IMR-90 (cell line): ENCODE data around the gene LRRC3C. TPM values are rescaled to one million over a fixed set of nuclear protein-coding genes. Genes with fewer than 3 reads are reported as not detected.
"Not testable (repeated sequence)": the region's sequence is repeated elsewhere in the genome, so short reads cannot be mapped to it uniquely, and the experiment has no call there.

Source experiments
- ATAC-seq: fragments of 200-7000 bp; cut with Tn5 transposase; 2 replicates; pipeline ENCODE4 v1.9.1; 2020; ENCODE audit warnings: low read depth, mild to moderate bottlenecking, moderate library complexity
- BruUV-seq: library from RNA; stranded (reverse); fragments of 400-500 nt; replicated peaks from 2 replicates; lab custom pipeline; 2021; lab: Mats Ljungman, UMichigan
- CTCF ChIA-PET: fragments of 300-600 bp; formaldehyde crosslinking; extraction: SDS; loops from one replicate; lab custom pipeline; 2021; ENCODE audit warnings: antibody characterized with exemption; lab: Yijun Ruan, JAX
- POLR2A ChIA-PET: fragments of 300-600 bp; sonication (Branson Sonifier 250); formaldehyde crosslinking; loops from one replicate; lab custom pipeline; 2022; ENCODE audit warnings: antibody characterized with exemption; ENCODE audit not compliant: unreplicated experiment; lab: Charles Lee
- DNase-seq: peaks from one replicate; pipeline ENCODE4 v3.0.0; 2013
- H2AFZ ChIP-seq: replicated peaks from 2 replicates; pipeline ENCODE3; 2013; ENCODE audit warnings: low read length, mild to moderate bottlenecking; ENCODE audit not compliant: poor library complexity
- H2AK5ac ChIP-seq: 2 replicates; pipeline ENCODE4 v1.6.1; 2013; ENCODE audit warnings: low read depth, low read length, inconsistent platforms
- H2AK9ac ChIP-seq: replicated peaks from 2 replicates; pipeline ENCODE3; 2013; ENCODE audit warnings: mild to moderate bottlenecking, low read depth, low read length, moderate library complexity; ENCODE audit not compliant: poor library complexity
- H2BK120ac ChIP-seq: 2 replicates; pipeline ENCODE4 v1.6.1; 2013; ENCODE audit warnings: low read depth, low read length, inconsistent platforms
- H2BK15ac ChIP-seq: 3 replicates; pipeline ENCODE4 v1.6.1; 2013; ENCODE audit warnings: low read depth, low read length, inconsistent platforms
- H2BK20ac ChIP-seq: 2 replicates; pipeline ENCODE4 v1.6.1; 2013; ENCODE audit warnings: low read depth, mild to moderate bottlenecking, inconsistent platforms, low read length, moderate library complexity
- H2BK5ac ChIP-seq: 2 replicates; pipeline ENCODE4 v1.6.1; 2013; ENCODE audit warnings: mild to moderate bottlenecking, low read depth, low read length, inconsistent platforms; ENCODE audit not compliant: poor library complexity, severe bottlenecking
- H3K14ac ChIP-seq: replicated peaks from 2 replicates; pipeline ENCODE4 v1.6.1; 2013; ENCODE audit warnings: low read depth, low read length, inconsistent platforms
- H3K18ac ChIP-seq: 2 replicates; pipeline ENCODE4 v1.6.1; 2013; ENCODE audit warnings: low read depth, low read length, control low read depth
- H3K23ac ChIP-seq: 2 replicates; pipeline ENCODE4 v1.6.1; 2013; ENCODE audit warnings: low read depth, low read length, inconsistent platforms
- H3K27ac ChIP-seq: 2 replicates; pipeline ENCODE4 v1.5.1; 2013; ENCODE audit warnings: mild to moderate bottlenecking, control low read depth, low read length; ENCODE audit not compliant: insufficient read depth
- H3K27me3 ChIP-seq: 2 replicates; pipeline ENCODE4 v1.6.1; 2013; ENCODE audit warnings: low read length; ENCODE audit not compliant: control insufficient read depth, insufficient read depth
- H3K36me3 ChIP-seq: 2 replicates; pipeline ENCODE4 v1.6.1; 2013; ENCODE audit warnings: low read length, mixed read lengths; ENCODE audit not compliant: control insufficient read depth, insufficient read depth
- H3K4ac ChIP-seq: 2 replicates; pipeline ENCODE4 v1.6.1; 2013; ENCODE audit warnings: low read depth, low read length, inconsistent platforms
- H3K4me1 ChIP-seq: 2 replicates; pipeline ENCODE4 v1.6.1; 2013; ENCODE audit warnings: low read length, mixed read lengths; ENCODE audit not compliant: control insufficient read depth, insufficient read depth
- H3K4me2 ChIP-seq: 2 replicates; pipeline ENCODE4 v1.6.1; 2013; ENCODE audit warnings: low read depth, mild to moderate bottlenecking, control low read depth, low read length, moderate library complexity
- H3K4me3 ChIP-seq: 2 replicates; pipeline ENCODE4 v1.5.1; 2013; ENCODE audit warnings: low read depth, mild to moderate bottlenecking, control low read depth, low read length, moderate library complexity; ENCODE audit not compliant: insufficient read depth
- H3K56ac ChIP-seq: 2 replicates; pipeline ENCODE4 v1.6.1; 2013; ENCODE audit warnings: low read length, inconsistent platforms; ENCODE audit not compliant: insufficient read depth; ENCODE audit errors: extremely low read depth
- H3K79me1 ChIP-seq, 2 experiments: 2 replicates each; pipeline ENCODE4 v1.6.1; 2013; ENCODE audit warnings: low read length in 2 of 2, inconsistent platforms in 1 of 2, low read depth in 1 of 2
- H3K9ac ChIP-seq: 2 replicates; pipeline ENCODE4 v1.6.1; 2013; ENCODE audit warnings: low read depth, low read length, control low read depth
- H3K9me1 ChIP-seq: 2 replicates; pipeline ENCODE4 v1.6.1; 2013; ENCODE audit warnings: low read length, inconsistent platforms; ENCODE audit not compliant: insufficient read depth
- H3K9me3 ChIP-seq: 2 replicates; pipeline ENCODE4 v1.6.1; 2013; ENCODE audit warnings: low read length; ENCODE audit not compliant: control insufficient read depth, insufficient read depth
- H4K20me1 ChIP-seq: 2 replicates; pipeline ENCODE4 v1.6.1; 2013; ENCODE audit warnings: low read length, inconsistent platforms; ENCODE audit not compliant: insufficient read depth
- H4K5ac ChIP-seq: 2 replicates; pipeline ENCODE4 v1.6.1; 2013; ENCODE audit warnings: mild to moderate bottlenecking, low read depth, low read length, control low read depth
- H4K8ac ChIP-seq, 2 experiments: 2 replicates each; pipeline ENCODE4 v1.6.1; 2013; ENCODE audit warnings: low read depth in 2 of 2, low read length in 2 of 2, control low read depth in 1 of 2, inconsistent platforms in 1 of 2
- H4K91ac ChIP-seq: 2 replicates; pipeline ENCODE4 v1.6.1; 2013; ENCODE audit warnings: low read depth, low read length, inconsistent platforms; ENCODE audit not compliant: insufficient read depth
- WGBS, 2 experiments: methylation state at CpG; one replicate each; pipeline versions ENCODE4 v1.1.5 to v1.1.7; 2013; ENCODE audit warnings: missing lambda C conversion rate in 2 of 2; ENCODE audit not compliant: insufficient read length in 1 of 2; ENCODE audit errors: extremely low coverage in 2 of 2; 5-methylcytosine and 5-hydroxymethylcytosine counted together
- dilution Hi-C: fragments of 300-500 bp; cut with HindIII; formaldehyde crosslinking; loops from one replicate; pipeline ENCODE4 v1.14.3; 2018; ENCODE audit warnings: low sequenced_read_pairs; ENCODE audit not compliant: unreplicated experiment
- in situ Hi-C: fragments of 300-500 bp; cut with MboI; formaldehyde crosslinking; loops from 3 replicates; pipeline ENCODE4 v1.14.3; 2019; ENCODE audit warnings: low sequenced_read_pairs, inconsistent platforms, mixed read lengths
- intact Hi-C: fragments of 100-400 bp; cut with micrococcal nuclease; formaldehyde crosslinking; loops from 2 replicates; pipeline ENCODE4 v1.10.0; 2022
- polyA plus RNA-seq, 3 experiments: library from polyadenylated mRNA; depleted of rRNA; stranded (reverse); fragments of >200 nt; gene quantifications; 2 replicates each; pipeline ENCODE4 v1.2.3, GENCODE V29; 2012; ENCODE audit warnings: low replicate concordance in 1 of 3
- total RNA-seq: library from RNA; depleted of rRNA; stranded (reverse); fragments of >200 nt; gene quantifications from 2 replicates; pipeline ENCODE4 v1.2.3, GENCODE V29; 2012

The LRRC3C gene
- total and polyA plus RNA-seq, 2 of the 4 experiments (the other 2 are of a cell fraction) = not detected

DNA sequence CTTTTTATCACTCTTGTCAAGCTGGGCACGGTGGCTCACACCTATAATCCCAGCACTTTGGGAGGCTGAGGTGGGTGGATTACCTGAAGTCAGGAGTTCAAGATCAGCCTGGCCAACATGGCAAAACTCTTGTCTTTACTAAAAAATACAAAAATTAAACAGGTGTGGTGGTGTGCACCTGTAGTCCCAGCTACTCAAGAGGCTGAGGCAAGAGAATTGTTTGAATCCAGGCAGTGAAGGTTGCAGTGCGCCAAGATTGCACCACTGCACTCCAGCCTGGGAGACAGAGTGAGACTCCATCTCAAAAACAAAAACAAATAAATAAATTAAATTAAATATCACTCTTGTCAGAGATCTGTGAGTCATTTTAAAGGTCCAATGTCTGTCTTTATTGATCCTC lies 25.5 kb upstream of the LRRC3C start:
- H2AFZ ChIP-seq, H3K36me3 ChIP-seq, H4K91ac ChIP-seq, H3K27me3 ChIP-seq, dilution Hi-C loops, H3K27ac ChIP-seq, intact Hi-C loops, ATAC-seq, H3K9ac ChIP-seq, H3K23ac ChIP-seq, H2AK9ac ChIP-seq, DNase-seq, H4K5ac ChIP-seq, H3K4ac ChIP-seq, H3K4me1 ChIP-seq, in situ Hi-C loops, H3K4me3 ChIP-seq, H3K9me1 ChIP-seq, H3K18ac ChIP-seq, H2BK15ac ChIP-seq, H3K14ac ChIP-seq, BruUV-seq, H4K8ac ChIP-seq, H2AK5ac ChIP-seq, H2BK5ac ChIP-seq, H3K79me1 ChIP-seq, H3K4me2 ChIP-seq, H2BK20ac ChIP-seq, H4K20me1 ChIP-seq, CTCF ChIA-PET, H2BK120ac ChIP-seq, H3K9me3 ChIP-seq, H3K56ac ChIP-seq, POLR2A ChIA-PET: not testable (repeated sequence)
- WGBS, 2 experiments = no CpG with 5 or more reads among the region's 2 CpGs
